HG03558 (cell line): ENCODE results near the gene WAC.
"Not testable (repeated sequence)": the region's sequence is repeated elsewhere in the genome, so short reads cannot be mapped to it uniquely, and the experiment has no call there.

Source experiments
- ATAC-seq: cut with Tn5 transposase; IDR thresholded peaks from one replicate; pipeline ENCODE4 v1.9.1; 2021; ENCODE audit warnings: moderate number of reproducible peaks; ENCODE audit not compliant: unreplicated experiment; ENCODE audit errors: extremely low read depth

Gene WAC

GRCh38 chr10:28658824-28659223 is 125.9 kb downstream of the WAC start:
- not testable (repeated sequence) for ATAC-seq

- no peak for ATAC-seq
Observed at GRCh38 chr10:28661035-28661434, 128.1 kb downstream of the WAC start.

- ATAC-seq: peak; percentile 62
Observed at GRCh38 chr10:28663576-28664368, 130.9 kb downstream of the WAC start.

- no peak for ATAC-seq
Observed at GRCh38 chr10:28664369-28664740, 131.4 kb downstream of the WAC start.

- no peak for ATAC-seq
Observed at GRCh38 chr10:28666751-28667467, 134.0 kb downstream of the WAC start.

GRCh38 chr10:28668363-28669226 is 135.7 kb downstream of the WAC start:
- no peak for ATAC-seq

GRCh38 chr10:28669227-28670173 is 136.6 kb downstream of the WAC start:
- ATAC-seq: no peak
